ENCODE results near the gene NOL7.

GRCh38 chr6:13572951-13573654 is 42.0 kb upstream of the NOL7 start:
- TF ChIP-seq EZH2 (IDR thresholded peaks at IDR 0.05), result no peak
- TF ChIP-seq SP1 (IDR thresholded peaks at IDR 0.05; ENCODE audit: low read depth), result no peak
- TF ChIP-seq SIN3A (IDR thresholded peaks at IDR 0.05; ENCODE audit: low read depth), result no peak
